K562 (cell line): ENCODE results near the gene TRAPPC4. TPM values are rescaled to one million over a fixed set of nuclear protein-coding genes. Genes with fewer than 3 reads are reported as not detected.
A peak's percentile ranks its signal among the peaks of the same experiment; 100 is the strongest.

Experiments
- ASH1L ChIP-seq: fragments of 450-650 bp; IDR thresholded peaks from 2 replicates; pipeline ENCODE4 v1.6.1; 2018; ENCODE audit warnings: borderline replicate concordance, mild to moderate bottlenecking, low read depth; ENCODE audit not compliant: partially characterized antibody
- ATF1 ChIP-seq, 2 experiments: fragments of 450-650 bp in 1 of 2; IDR thresholded peaks; 2 replicates each; pipeline ENCODE4 v1.6.1; 2016; ENCODE audit warnings: missing compliant biosample characterization in 1 of 2, missing genetic modification characterization in 1 of 2
- BCOR ChIP-seq: fragments of 450-650 bp; IDR thresholded peaks from 2 replicates; pipeline ENCODE4 v1.6.1; 2016
- GABPA ChIP-seq: fragments of 200-800 bp; sonication (Bioruptor generic); conservative IDR thresholded peaks from 2 replicates; pipeline ENCODE4 v1.6.1; 2016; ENCODE audit warnings: low read depth, missing genetic modification characterization, missing compliant biosample characterization
- GATA2 ChIP-seq: sonication (generic); formaldehyde crosslinking; IDR thresholded peaks from 2 replicates; pipeline ENCODE4 v1.4.0; 2020; ENCODE audit warnings: mild to moderate bottlenecking, missing genetic modification reagents
- ILK ChIP-seq: fragments of 450-650 bp; IDR thresholded peaks from 2 replicates; pipeline ENCODE4 v1.6.1; 2016; ENCODE audit warnings: missing genetic modification characterization, low read depth, mild to moderate bottlenecking, missing compliant biosample characterization, moderate library complexity, borderline replicate concordance
- MTA2 ChIP-seq: fragments of 450-650 bp; IDR thresholded peaks from 2 replicates; pipeline ENCODE4 v1.6.1; 2016; ENCODE audit warnings: low read depth
- MYBL2 ChIP-seq, 2 experiments: fragments of 450-650 bp in 1 of 2; sonication (generic) in 1 of 2; formaldehyde crosslinking in 1 of 2; IDR thresholded peaks; 2 replicates each; pipeline versions ENCODE4 v1.6.1 to v1.8.1; 2017 to 2022; ENCODE audit warnings: borderline replicate concordance in 1 of 2, inconsistent platforms in 1 of 2, low read depth in 1 of 2, mild to moderate bottlenecking in 1 of 2, missing genetic modification reagents in 1 of 2, moderate library complexity in 1 of 2
- NCOA4 ChIP-seq: fragments of 450-650 bp; IDR thresholded peaks from 2 replicates; pipeline ENCODE4 v1.6.1; 2018; ENCODE audit warnings: mild to moderate bottlenecking; ENCODE audit not compliant: partially characterized antibody
- NCOR1 ChIP-seq: fragments of 450-650 bp; IDR thresholded peaks from 2 replicates; pipeline ENCODE4 v1.6.1; 2016; ENCODE audit warnings: mild to moderate bottlenecking, moderate library complexity
- PHF20 ChIP-seq: fragments of 450-650 bp; IDR thresholded peaks from 2 replicates; pipeline ENCODE4 v1.6.1; 2018; ENCODE audit not compliant: partially characterized antibody
- SIN3A ChIP-seq, 2 experiments: fragments of 150-350 bp in 1 of 2; IDR thresholded peaks; 2 replicates each; pipeline ENCODE4 v1.6.1; 2011 to 2016; ENCODE audit warnings: borderline replicate concordance in 2 of 2, low read depth in 2 of 2, low read length in 2 of 2, mild to moderate bottlenecking in 2 of 2, moderate library complexity in 2 of 2; ENCODE audit not compliant: control insufficient read depth in 1 of 2
- SPI1 ChIP-seq: IDR thresholded peaks from 2 replicates; pipeline ENCODE4 v1.6.1; 2011; ENCODE audit warnings: low read depth, low read length, control low read depth, borderline replicate concordance
- YBX1 ChIP-seq: fragments of 450-650 bp; IDR thresholded peaks from 2 replicates; pipeline ENCODE4 v1.7.1; 2016; ENCODE audit warnings: mild to moderate bottlenecking
- ZNF232 ChIP-seq: sonication (generic); formaldehyde crosslinking; IDR thresholded peaks from 2 replicates; pipeline ENCODE4 v1.8.0; 2022; ENCODE audit warnings: mild to moderate bottlenecking, missing genetic modification reagents
- ZNF263 ChIP-seq: sonication (generic); formaldehyde crosslinking; IDR thresholded peaks from 2 replicates; pipeline ENCODE4 v1.8.0; 2022; ENCODE audit warnings: mild to moderate bottlenecking, missing genetic modification reagents, borderline replicate concordance
- ZNF41 ChIP-seq: fragments of 250-450 bp; sonication (Bioruptor Pico); conservative IDR thresholded peaks from 2 replicates; pipeline ENCODE4 v1.4.0; 2020; ENCODE audit warnings: mild to moderate bottlenecking
- polyA plus RNA-seq, 8 experiments: library from polyadenylated mRNA; depleted of rRNA in 4 of 8; stranded (reverse) in 5 of 8; unstranded in 3 of 8; fragments of >200 nt; fragmentation: Nextera tagmentation in 2 of 8; fragmentation: Illumina TruSeq in 1 of 8; extraction: Ambion mirVana in 2 of 8; extraction: Trizol in 1 of 8; gene quantifications; 2 replicates each; pipeline versions ENCODE4 v1.2.1 to v1.2.3, GENCODE V29; 2011 to 2014; ENCODE audit warnings: inconsistent platforms in 1 of 8, missing spikeins in 1 of 8
- total RNA-seq, 7 experiments: library from RNA; depleted of rRNA in 6 of 7; stranded (reverse); fragments of >200 nt in 6 of 7; fragmentation: Illumina TruSeq in 2 of 7; extraction: Trizol in 2 of 7; gene quantifications; 2 replicates each; pipeline versions ENCODE4 v1.2.1 to v1.2.3, GENCODE V29; 2011 to 2021; ENCODE audit warnings: low replicate concordance in 1 of 7
- TF ChIP-seq, protein P1 (sequence below): fragments of 250-450 bp; sonication (Bioruptor Pico); IDR thresholded peaks from 2 replicates; pipeline ENCODE4 v1.4.0; 2020; ENCODE audit warnings: mild to moderate bottlenecking
- TF ChIP-seq, protein P2 (sequence below), 2 experiments: IDR thresholded peaks; 2 replicates each; pipeline ENCODE4 v1.6.1; 2012; ENCODE audit warnings: improper control_type of control experiment in 2 of 2, low read depth in 2 of 2, low read length in 2 of 2, borderline replicate concordance in 1 of 2
- TF ChIP-seq, protein P3 (sequence below): fragments of 200-800 bp; sonication (Bioruptor generic); IDR thresholded peaks from 2 replicates; pipeline ENCODE4 v1.6.1; 2017; ENCODE audit warnings: missing genetic modification characterization, missing compliant biosample characterization

TRAPPC4 gene
- total and polyA plus RNA-seq, 9 of the 15 experiments (the other 6 are each of a cell fraction or from before 2014, with no cell fraction given): 121 to 524 (median 142) TPM

DNA sequence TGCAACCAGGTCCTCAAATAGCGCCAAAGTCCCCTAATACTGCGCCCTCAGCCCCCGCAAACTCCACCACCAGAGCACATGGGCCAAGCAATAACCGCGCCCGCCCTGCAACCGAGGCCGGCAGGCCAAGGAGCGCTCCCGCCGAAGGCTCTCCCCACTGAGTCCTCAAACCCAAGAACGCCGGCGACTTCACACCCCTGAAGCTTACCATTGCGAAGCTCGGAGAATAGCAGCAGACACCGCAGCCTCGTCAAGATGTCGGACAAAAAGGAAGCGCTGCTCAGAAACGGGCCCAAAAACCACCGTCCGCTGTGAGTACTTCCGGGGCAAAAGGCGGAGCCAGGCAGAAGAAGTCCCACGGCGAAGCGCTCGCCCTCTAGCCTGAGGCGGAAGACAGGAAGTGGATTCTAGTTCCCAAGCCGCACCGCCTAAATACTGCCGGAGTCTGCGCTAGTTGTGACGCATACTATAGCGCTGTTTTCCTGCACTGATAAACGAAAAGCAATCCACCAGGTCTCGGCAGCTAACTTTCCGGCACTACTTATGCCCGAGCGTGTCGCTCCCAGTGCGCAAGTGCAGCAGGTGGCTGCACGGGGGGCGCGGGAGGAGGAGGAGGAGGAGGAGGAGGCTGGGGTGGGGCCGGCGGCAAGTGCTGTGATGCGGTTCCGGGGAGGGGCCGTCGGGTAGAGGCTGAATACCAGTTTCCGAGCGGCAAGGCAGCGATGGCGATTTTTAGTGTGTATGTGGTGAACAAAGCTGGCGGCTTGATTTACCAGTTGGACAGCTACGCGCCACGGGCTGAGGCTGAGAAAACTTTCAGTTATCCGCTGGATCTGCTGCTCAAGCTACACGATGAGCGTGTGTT lies at the start of gene TRAPPC4, which contains the start of gene RPS25 (continued):
- TF ChIP-seq MYBL2 (IDR thresholded peaks at IDR 0.05; ENCODE audit: low read depth) (no peak), MYBL2 (CRISPR knock-in tag; IDR thresholded peaks at IDR 0.05; ENCODE audit: borderline replicate concordance) (no peak), ZNF232 (CRISPR knock-in tag) (no peak), ZNF41 (no peak), GATA2 (CRISPR knock-in tag) (no peak), GABPA (tag) (peak; percentile 99), ATF1 (CRISPR knock-in tag; IDR thresholded peaks at IDR 0.05) (no peak), ATF1 (tag; IDR thresholded peaks at IDR 0.05) (peak; percentile 95), YBX1 (no peak), NCOA4 (no peak), ILK (tag) (no peak), ZNF263 (CRISPR knock-in tag) (peak; percentile 97), SIN3A (IDR thresholded peaks at IDR 0.05; ENCODE audit: borderline replicate concordance in 2 of 2, control insufficient read depth in 1 of 2, low read depth in 2 of 2, low read length in 2 of 2) (peak in 1 of 2 experiments; percentile 74; a peak in 2 of 4 replicates), NCOR1 (peak; percentile 42; the same call in 1 of the 2 replicates), BCOR (no peak), SPI1 (peak; percentile 96), MTA2 (peak; percentile 80), PHF20 (peak; percentile 94), ASH1L (no peak)
- TF ChIP-seq, protein P1, sequence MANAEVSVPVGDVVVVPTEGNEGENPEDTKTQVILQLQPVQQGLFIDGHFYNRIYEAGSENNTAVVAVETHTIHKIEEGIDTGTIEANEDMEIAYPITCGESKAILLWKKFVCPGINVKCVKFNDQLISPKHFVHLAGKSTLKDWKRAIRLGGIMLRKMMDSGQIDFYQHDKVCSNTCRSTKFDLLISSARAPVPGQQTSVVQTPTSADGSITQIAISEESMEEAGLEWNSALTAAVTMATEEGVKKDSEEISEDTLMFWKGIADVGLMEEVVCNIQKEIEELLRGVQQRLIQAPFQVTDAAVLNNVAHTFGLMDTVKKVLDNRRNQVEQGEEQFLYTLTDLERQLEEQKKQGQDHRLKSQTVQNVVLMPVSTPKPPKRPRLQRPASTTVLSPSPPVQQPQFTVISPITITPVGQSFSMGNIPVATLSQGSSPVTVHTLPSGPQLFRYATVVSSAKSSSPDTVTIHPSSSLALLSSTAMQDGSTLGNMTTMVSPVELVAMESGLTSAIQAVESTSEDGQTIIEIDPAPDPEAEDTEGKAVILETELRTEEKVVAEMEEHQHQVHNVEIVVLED: peak; percentile 9
- TF ChIP-seq, protein P2, sequence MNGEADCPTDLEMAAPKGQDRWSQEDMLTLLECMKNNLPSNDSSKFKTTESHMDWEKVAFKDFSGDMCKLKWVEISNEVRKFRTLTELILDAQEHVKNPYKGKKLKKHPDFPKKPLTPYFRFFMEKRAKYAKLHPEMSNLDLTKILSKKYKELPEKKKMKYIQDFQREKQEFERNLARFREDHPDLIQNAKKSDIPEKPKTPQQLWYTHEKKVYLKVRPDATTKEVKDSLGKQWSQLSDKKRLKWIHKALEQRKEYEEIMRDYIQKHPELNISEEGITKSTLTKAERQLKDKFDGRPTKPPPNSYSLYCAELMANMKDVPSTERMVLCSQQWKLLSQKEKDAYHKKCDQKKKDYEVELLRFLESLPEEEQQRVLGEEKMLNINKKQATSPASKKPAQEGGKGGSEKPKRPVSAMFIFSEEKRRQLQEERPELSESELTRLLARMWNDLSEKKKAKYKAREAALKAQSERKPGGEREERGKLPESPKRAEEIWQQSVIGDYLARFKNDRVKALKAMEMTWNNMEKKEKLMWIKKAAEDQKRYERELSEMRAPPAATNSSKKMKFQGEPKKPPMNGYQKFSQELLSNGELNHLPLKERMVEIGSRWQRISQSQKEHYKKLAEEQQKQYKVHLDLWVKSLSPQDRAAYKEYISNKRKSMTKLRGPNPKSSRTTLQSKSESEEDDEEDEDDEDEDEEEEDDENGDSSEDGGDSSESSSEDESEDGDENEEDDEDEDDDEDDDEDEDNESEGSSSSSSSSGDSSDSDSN (IDR thresholded peaks at IDR 0.05; ENCODE audit: borderline replicate concordance in 1 of 2, low read depth in 2 of 2, low read length in 2 of 2): no peak
- TF ChIP-seq, protein P3, sequence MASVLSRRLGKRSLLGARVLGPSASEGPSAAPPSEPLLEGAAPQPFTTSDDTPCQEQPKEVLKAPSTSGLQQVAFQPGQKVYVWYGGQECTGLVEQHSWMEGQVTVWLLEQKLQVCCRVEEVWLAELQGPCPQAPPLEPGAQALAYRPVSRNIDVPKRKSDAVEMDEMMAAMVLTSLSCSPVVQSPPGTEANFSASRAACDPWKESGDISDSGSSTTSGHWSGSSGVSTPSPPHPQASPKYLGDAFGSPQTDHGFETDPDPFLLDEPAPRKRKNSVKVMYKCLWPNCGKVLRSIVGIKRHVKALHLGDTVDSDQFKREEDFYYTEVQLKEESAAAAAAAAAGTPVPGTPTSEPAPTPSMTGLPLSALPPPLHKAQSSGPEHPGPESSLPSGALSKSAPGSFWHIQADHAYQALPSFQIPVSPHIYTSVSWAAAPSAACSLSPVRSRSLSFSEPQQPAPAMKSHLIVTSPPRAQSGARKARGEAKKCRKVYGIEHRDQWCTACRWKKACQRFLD (CRISPR knock-in tag): peak; percentile 64; the same call in 1 of the 2 replicates
